K562 (cell line): ENCODE data around the gene STC2. TPM values are rescaled to one million over a fixed set of nuclear protein-coding genes. Genes with fewer than 3 reads are reported as not detected.
A peak's percentile ranks its signal among the peaks of the same experiment; 100 is the strongest.

Experiments used
- ATAC-seq: fragments of 200-7000 bp; cut with Tn5 transposase; 3 replicates; pipeline ENCODE4 v1.9.1; 2020; ENCODE audit warnings: moderate library complexity
- BruUV-seq: library from RNA; stranded (reverse); fragments of 400-500 nt; replicated peaks from 2 replicates; lab custom pipeline; 2021; lab: Mats Ljungman, UMichigan
- CTCF ChIA-PET: fragments of 300-600 bp; formaldehyde crosslinking; extraction: SDS; loops from one replicate; lab custom pipeline; 2021; ENCODE audit warnings: low intra/inter-chr PET ratio; lab: Yijun Ruan, JAX
- POLR2A ChIA-PET: fragments of 300-600, 350-650 bp; sonication (Branson Sonifier 250); formaldehyde crosslinking; extraction: SDS; loops from one replicate; lab custom pipeline; 2021; ENCODE audit warnings: antibody characterized with exemption, inconsistent platforms; lab: Yijun Ruan, JAX
- DNase-seq, 4 experiments: peaks; one replicate each; pipeline versions ENCODE4 v3.0.0 to v3.0.0-alpha.2; 2011 to 2018; ENCODE audit warnings: low spot score in 3 of 4, mixed read lengths in 3 of 4; ENCODE audit errors: extremely low read depth in 1 of 4
- FAIRE-seq: peaks from 2 replicates; lab custom pipeline; 2011; peaks lifted over from hg19 to GRCh38; lab: Jason Lieb, UNC
- H2AFZ ChIP-seq: 2 replicates; pipeline ENCODE4 v1.6.0; 2011; ENCODE audit warnings: low read depth, low read length, control low read depth, inconsistent platforms
- H3K27ac ChIP-seq: fragments of 200-600 bp; 3 replicates; pipeline ENCODE4 v1.8.0; 2011; ENCODE audit warnings: low read depth, mild to moderate bottlenecking, control low read depth, inconsistent platforms, low read length, moderate library complexity, mixed read lengths; ENCODE audit errors: extremely low read depth
- H3K27me3 ChIP-seq, 2 experiments: fragments of 300-600 bp in 1 of 2; 2 replicates in 1 of 2; 3 replicates in 1 of 2; pipeline versions ENCODE4 v1.6.0 to v1.8.0; 2011; ENCODE audit warnings: inconsistent platforms in 2 of 2, low read length in 2 of 2, mild to moderate bottlenecking in 1 of 2, mixed read lengths in 1 of 2, moderate library complexity in 1 of 2; ENCODE audit not compliant: control insufficient read depth in 2 of 2, insufficient read depth in 2 of 2
- H3K36me3 ChIP-seq: fragments of 300-600 bp; 3 replicates; pipeline ENCODE4 v1.8.0; 2011; ENCODE audit warnings: mild to moderate bottlenecking, low read length, inconsistent platforms; ENCODE audit not compliant: control insufficient read depth, insufficient read depth
- H3K4me1 ChIP-seq, 2 experiments: fragments of 200-600 bp in 1 of 2; replicated peaks in 1 of 2; 2 replicates in 1 of 2; 3 replicates in 1 of 2; pipeline versions ENCODE4 v1.5.1 to v1.8.0; 2011; ENCODE audit warnings: inconsistent platforms in 2 of 2, low read length in 2 of 2, mild to moderate bottlenecking in 1 of 2, mixed read lengths in 1 of 2, moderate library complexity in 1 of 2; ENCODE audit not compliant: control insufficient read depth in 2 of 2, insufficient read depth in 2 of 2
- H3K4me2 ChIP-seq: 2 replicates; pipeline ENCODE4 v1.6.1; 2011; ENCODE audit warnings: low read length, control low read depth, inconsistent platforms, mixed read lengths; ENCODE audit not compliant: insufficient read depth
- H3K4me3 ChIP-seq: fragments of 200-600 bp; sonication (generic), shearing (Covaris generic); 2 replicates; pipeline ENCODE4 v1.5.1; 2016; ENCODE audit warnings: control low read depth, inconsistent platforms
- H3K79me2 ChIP-seq: fragments of 200-600 bp; 3 replicates; pipeline ENCODE4 v1.8.0; 2011; ENCODE audit warnings: low read length, inconsistent platforms; ENCODE audit not compliant: control insufficient read depth, insufficient read depth
- H3K9ac ChIP-seq, 2 experiments: 2 replicates each; pipeline versions ENCODE4 v1.6.0 to v1.6.1; 2011; ENCODE audit warnings: low read depth in 2 of 2, low read length in 2 of 2, control low read depth in 1 of 2, inconsistent platforms in 1 of 2, mild to moderate bottlenecking in 1 of 2, mixed read lengths in 1 of 2; ENCODE audit not compliant: insufficient read depth in 1 of 2
- H3K9me1 ChIP-seq: one replicate; pipeline ENCODE4 v1.6.0; 2011; ENCODE audit warnings: inconsistent platforms, mild to moderate bottlenecking, low read length, moderate library complexity; ENCODE audit not compliant: control insufficient read depth, insufficient read depth
- H3K9me3 ChIP-seq: replicated peaks from 2 replicates; pipeline ENCODE4 v1.5.1; 2011; ENCODE audit warnings: low read depth, low read length, inconsistent platforms; ENCODE audit not compliant: control insufficient read depth, insufficient read depth
- H4K20me1 ChIP-seq: replicated peaks from 2 replicates; pipeline ENCODE4 v1.6.1; 2011; ENCODE audit warnings: low read length, inconsistent platforms, mixed read lengths; ENCODE audit not compliant: control insufficient read depth, insufficient read depth
- CHD4 ChIP-seq: fragments of 200-600 bp; sonication (generic); IDR thresholded peaks from 3 replicates; pipeline ENCODE4 v1.6.1; 2012; ENCODE audit warnings: low read depth, mild to moderate bottlenecking, mixed read lengths, low read length, inconsistent platforms; ENCODE audit not compliant: insufficient read depth, insufficient replicate concordance, poor library complexity, severe bottlenecking
- ELF2 ChIP-seq: fragments of 250-450 bp; sonication (Bioruptor Pico); IDR thresholded peaks from 2 replicates; pipeline ENCODE4 v1.5.0; 2021; ENCODE audit warnings: mild to moderate bottlenecking
- NFE2L1 ChIP-seq: fragments of 450-650 bp; IDR thresholded peaks from 2 replicates; pipeline ENCODE4 v1.6.1; 2016; ENCODE audit warnings: missing genetic modification characterization, low read depth, mild to moderate bottlenecking, missing compliant biosample characterization, moderate library complexity, borderline replicate concordance
- POLR2B ChIP-seq: fragments of 450-650 bp; IDR thresholded peaks from 2 replicates; pipeline ENCODE4 v1.6.1; 2018; ENCODE audit warnings: low read depth; ENCODE audit not compliant: partially characterized antibody
- TRIM24 ChIP-seq, 2 experiments: fragments of 450-650 bp; IDR thresholded peaks; 2 replicates each; pipeline ENCODE4 v1.6.1; 2016
- ZNF778 ChIP-seq: fragments of 450-650 bp; formaldehyde crosslinking; IDR thresholded peaks from 2 replicates; pipeline ENCODE4 v1.4.0; 2020; ENCODE audit warnings: mild to moderate bottlenecking, moderate library complexity
- WGBS: fragments of 100-300 bp; shearing (Covaris generic); methylation state at CpG from one replicate; pipeline ENCODE4 v1.1.6; 2016; ENCODE audit warnings: low coverage, mixed read lengths; ENCODE audit not compliant: insufficient coverage; ENCODE audit errors: missing lambda C conversion rate; 5-methylcytosine and 5-hydroxymethylcytosine counted together
- in situ Hi-C: fragments of 300-500 bp; cut with MboI; formaldehyde crosslinking; loops from 4 replicates; pipeline ENCODE4 v1.15.0; 2018; ENCODE audit warnings: inconsistent platforms, mixed read lengths
- intact Hi-C: fragments of 100-400 bp; cut with micrococcal nuclease; formaldehyde crosslinking; loops from 2 replicates; pipeline ENCODE4 v1.14.2; 2022
- polyA plus RNA-seq, 8 experiments: library from polyadenylated mRNA; depleted of rRNA in 4 of 8; stranded (reverse) in 5 of 8; unstranded in 3 of 8; fragments of >200 nt; fragmentation: Nextera tagmentation in 2 of 8; fragmentation: Illumina TruSeq in 1 of 8; extraction: Ambion mirVana in 2 of 8; extraction: Trizol in 1 of 8; gene quantifications; 2 replicates each; pipeline versions ENCODE4 v1.2.1 to v1.2.3, GENCODE V29; 2011 to 2014; ENCODE audit warnings: inconsistent platforms in 1 of 8, missing spikeins in 1 of 8
- total RNA-seq, 7 experiments: library from RNA; depleted of rRNA in 6 of 7; stranded (reverse); fragments of >200 nt in 6 of 7; fragmentation: Illumina TruSeq in 2 of 7; extraction: Trizol in 2 of 7; gene quantifications; 2 replicates each; pipeline versions ENCODE4 v1.2.1 to v1.2.3, GENCODE V29; 2011 to 2021; ENCODE audit warnings: low replicate concordance in 1 of 7
- TF ChIP-seq, protein P1 (sequence below): fragments of 250-450 bp; sonication (Bioruptor Pico); IDR thresholded peaks from 2 replicates; pipeline ENCODE4 v1.8.0; 2021; ENCODE audit warnings: moderate library complexity, mild to moderate bottlenecking, inconsistent platforms
- TF ChIP-seq, protein P2 (sequence below): sonication (generic); formaldehyde crosslinking; IDR thresholded peaks from 2 replicates; pipeline ENCODE4 v1.8.0; 2022; ENCODE audit warnings: mild to moderate bottlenecking, missing genetic modification reagents
- TF ChIP-seq, protein P3 (sequence below): fragments of 250-450 bp; sonication (Bioruptor Pico); IDR thresholded peaks from 2 replicates; pipeline ENCODE4 v1.5.0; 2021; ENCODE audit warnings: mild to moderate bottlenecking, borderline replicate concordance

The STC2 gene
- total and polyA plus RNA-seq, 9 of the 15 experiments (the other 6 are each of a cell fraction or from before 2014, with no cell fraction given): 0.62 to 31.7 (median 7.4) TPM

DNA sequence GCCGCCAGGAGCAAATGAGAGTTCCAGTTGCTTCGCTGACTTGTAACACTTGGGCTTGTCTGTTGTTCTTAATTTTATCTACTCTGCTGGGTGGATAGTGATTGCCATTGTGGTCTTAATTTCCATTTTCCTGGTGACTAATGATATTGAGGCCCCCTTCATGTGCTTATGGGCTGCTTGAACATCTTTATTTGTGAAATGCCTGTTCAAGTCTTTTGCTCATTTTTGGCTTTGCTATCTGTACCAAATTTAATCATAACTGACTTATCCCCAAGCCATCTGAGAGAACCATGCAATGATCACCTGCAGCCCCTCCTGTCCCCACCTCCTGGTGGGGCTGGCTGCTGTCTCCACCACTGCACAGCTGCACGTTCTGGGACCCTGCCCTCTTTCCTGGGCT, 20.5 kb downstream of the STC2 start (continued):
- TF ChIP-seq POLR2B (no peak), ELF2 (no peak), TRIM24 (IDR thresholded peaks at IDR 0.05) (peak; percentile 31 to 48; a peak in 2 of 4 replicates), ZNF778 (CRISPR knock-in tag) (no peak)
- TF ChIP-seq, protein P1, sequence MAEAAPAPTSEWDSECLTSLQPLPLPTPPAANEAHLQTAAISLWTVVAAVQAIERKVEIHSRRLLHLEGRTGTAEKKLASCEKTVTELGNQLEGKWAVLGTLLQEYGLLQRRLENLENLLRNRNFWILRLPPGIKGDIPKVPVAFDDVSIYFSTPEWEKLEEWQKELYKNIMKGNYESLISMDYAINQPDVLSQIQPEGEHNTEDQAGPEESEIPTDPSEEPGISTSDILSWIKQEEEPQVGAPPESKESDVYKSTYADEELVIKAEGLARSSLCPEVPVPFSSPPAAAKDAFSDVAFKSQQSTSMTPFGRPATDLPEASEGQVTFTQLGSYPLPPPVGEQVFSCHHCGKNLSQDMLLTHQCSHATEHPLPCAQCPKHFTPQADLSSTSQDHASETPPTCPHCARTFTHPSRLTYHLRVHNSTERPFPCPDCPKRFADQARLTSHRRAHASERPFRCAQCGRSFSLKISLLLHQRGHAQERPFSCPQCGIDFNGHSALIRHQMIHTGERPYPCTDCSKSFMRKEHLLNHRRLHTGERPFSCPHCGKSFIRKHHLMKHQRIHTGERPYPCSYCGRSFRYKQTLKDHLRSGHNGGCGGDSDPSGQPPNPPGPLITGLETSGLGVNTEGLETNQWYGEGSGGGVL: no peak

DNA sequence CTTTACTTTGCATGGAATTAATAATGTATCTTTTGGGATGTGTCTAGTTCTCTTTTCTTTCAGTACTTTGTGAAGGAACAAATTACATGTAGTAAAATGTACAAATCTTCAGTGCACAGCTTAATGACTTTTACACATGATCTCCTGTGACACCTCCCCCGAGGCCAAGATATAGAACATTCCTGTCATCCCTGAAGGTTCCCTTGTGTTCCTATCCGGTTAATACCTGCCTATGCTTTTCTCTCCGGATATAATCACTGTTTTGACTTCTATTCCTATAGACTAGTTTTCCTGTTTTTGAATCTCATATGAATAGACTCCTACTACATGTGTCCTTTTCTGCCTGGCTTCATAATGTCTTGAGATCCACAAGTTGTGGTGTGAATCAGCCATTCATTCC, 21.5 kb downstream of the STC2 start:
- Histone ChIP-seq H3K4me3 (no peak overlapping the region), H3K9ac (no peak overlapping the region), H4K20me1 (no peaks in the 10 kb centered on the region), H3K4me2 (no peak overlapping the region), H2AFZ (no peak overlapping the region), H3K79me2 (no peaks in the 10 kb centered on the region), H3K9me3 (no peaks in the 10 kb centered on the region), H3K27ac (no peak overlapping the region), H3K27me3 (no peaks in the 10 kb centered on the region)
- WGBS: 43% methylated on average over 3 of the region's 3 CpGs
- no TSS peak for BruUV-seq
- in situ Hi-C loops: no loop called here
- TF ChIP-seq, protein P2, sequence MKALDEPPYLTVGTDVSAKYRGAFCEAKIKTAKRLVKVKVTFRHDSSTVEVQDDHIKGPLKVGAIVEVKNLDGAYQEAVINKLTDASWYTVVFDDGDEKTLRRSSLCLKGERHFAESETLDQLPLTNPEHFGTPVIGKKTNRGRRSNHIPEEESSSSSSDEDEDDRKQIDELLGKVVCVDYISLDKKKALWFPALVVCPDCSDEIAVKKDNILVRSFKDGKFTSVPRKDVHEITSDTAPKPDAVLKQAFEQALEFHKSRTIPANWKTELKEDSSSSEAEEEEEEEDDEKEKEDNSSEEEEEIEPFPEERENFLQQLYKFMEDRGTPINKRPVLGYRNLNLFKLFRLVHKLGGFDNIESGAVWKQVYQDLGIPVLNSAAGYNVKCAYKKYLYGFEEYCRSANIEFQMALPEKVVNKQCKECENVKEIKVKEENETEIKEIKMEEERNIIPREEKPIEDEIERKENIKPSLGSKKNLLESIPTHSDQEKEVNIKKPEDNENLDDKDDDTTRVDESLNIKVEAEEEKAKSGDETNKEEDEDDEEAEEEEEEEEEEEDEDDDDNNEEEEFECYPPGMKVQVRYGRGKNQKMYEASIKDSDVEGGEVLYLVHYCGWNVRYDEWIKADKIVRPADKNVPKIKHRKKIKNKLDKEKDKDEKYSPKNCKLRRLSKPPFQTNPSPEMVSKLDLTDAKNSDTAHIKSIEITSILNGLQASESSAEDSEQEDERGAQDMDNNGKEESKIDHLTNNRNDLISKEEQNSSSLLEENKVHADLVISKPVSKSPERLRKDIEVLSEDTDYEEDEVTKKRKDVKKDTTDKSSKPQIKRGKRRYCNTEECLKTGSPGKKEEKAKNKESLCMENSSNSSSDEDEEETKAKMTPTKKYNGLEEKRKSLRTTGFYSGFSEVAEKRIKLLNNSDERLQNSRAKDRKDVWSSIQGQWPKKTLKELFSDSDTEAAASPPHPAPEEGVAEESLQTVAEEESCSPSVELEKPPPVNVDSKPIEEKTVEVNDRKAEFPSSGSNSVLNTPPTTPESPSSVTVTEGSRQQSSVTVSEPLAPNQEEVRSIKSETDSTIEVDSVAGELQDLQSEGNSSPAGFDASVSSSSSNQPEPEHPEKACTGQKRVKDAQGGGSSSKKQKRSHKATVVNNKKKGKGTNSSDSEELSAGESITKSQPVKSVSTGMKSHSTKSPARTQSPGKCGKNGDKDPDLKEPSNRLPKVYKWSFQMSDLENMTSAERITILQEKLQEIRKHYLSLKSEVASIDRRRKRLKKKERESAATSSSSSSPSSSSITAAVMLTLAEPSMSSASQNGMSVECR (CRISPR knock-in tag): no peak
- no peak for TF ChIP-seq CHD4
- TF ChIP-seq, protein P3, sequence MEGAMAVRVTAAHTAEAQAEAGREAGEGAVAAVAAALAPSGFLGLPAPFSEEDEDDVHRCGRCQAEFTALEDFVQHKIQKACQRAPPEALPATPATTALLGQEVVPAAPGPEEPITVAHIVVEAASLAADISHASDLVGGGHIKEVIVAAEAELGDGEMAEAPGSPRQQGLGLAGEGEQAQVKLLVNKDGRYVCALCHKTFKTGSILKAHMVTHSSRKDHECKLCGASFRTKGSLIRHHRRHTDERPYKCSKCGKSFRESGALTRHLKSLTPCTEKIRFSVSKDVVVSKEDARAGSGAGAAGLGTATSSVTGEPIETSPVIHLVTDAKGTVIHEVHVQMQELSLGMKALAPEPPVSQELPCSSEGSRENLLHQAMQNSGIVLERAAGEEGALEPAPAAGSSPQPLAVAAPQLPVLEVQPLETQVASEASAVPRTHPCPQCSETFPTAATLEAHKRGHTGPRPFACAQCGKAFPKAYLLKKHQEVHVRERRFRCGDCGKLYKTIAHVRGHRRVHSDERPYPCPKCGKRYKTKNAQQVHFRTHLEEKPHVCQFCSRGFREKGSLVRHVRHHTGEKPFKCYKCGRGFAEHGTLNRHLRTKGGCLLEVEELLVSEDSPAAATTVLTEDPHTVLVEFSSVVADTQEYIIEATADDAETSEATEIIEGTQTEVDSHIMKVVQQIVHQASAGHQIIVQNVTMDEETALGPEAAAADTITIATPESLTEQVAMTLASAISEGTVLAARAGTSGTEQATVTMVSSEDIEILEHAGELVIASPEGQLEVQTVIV: no peak
- TF ChIP-seq NFE2L1 (tag): no peak
- TF ChIP-seq, all 486 proteins: peak for 0
- H3K9me1 ChIP-seq: no peaks in the 10 kb centered on the region
- POLR2A ChIA-PET: interaction anchor here (0.8 to 1.5 kb wide), 3 partner anchors 10 to 15 kb away, joined by 3 to 12 read pairs (median 5); no protein-coding TSS in a partner anchor
- ATAC-seq (no peak), DNase-seq (no peak), FAIRE-seq (no peak)
- H3K4me1 ChIP-seq: peaks cover 36 to 42% of the 10 kb centered on the region in 2 experiments
- CTCF ChIA-PET: no interaction called here
- H3K36me3 ChIP-seq: no peaks in the 10 kb centered on the region
- intact Hi-C loops: no loop called here
